T-helper 2 cell treated with Interferon-gamma antibody and Interleukin-4, amounts not matched to agents 5 μg/mL and 100 μg/mL, for 36 hours (primary cell): ENCODE measurements around the gene FGFR3.

ENCODE experiments used
- DNase-seq: peaks from one replicate; pipeline ENCODE4 v3.0.0; 2021; ENCODE audit warnings: low spot score
- H3K27ac Mint-ChIP-seq: one replicate; pipeline ENCODE4 v1.8.0; 2021; ENCODE audit warnings: mild to moderate bottlenecking, mixed read lengths
- H3K27me3 Mint-ChIP-seq: one replicate; pipeline ENCODE4 v1.8.0; 2021; ENCODE audit warnings: low read depth, mixed read lengths
- H3K36me3 Mint-ChIP-seq: one replicate; pipeline ENCODE4 v1.8.0; 2021; ENCODE audit warnings: low read depth, mixed read lengths
- H3K4me1 Mint-ChIP-seq: one replicate; pipeline ENCODE4 v1.8.0; 2021; ENCODE audit warnings: low read depth, mixed read lengths
- H3K4me3 Mint-ChIP-seq: one replicate; pipeline ENCODE4 v1.8.0; 2022; ENCODE audit warnings: mild to moderate bottlenecking, moderate library complexity, mixed read lengths
- H3K9me3 Mint-ChIP-seq: one replicate; pipeline ENCODE4 v1.8.0; 2021; ENCODE audit warnings: mixed read lengths

Gene FGFR3

DNA sequence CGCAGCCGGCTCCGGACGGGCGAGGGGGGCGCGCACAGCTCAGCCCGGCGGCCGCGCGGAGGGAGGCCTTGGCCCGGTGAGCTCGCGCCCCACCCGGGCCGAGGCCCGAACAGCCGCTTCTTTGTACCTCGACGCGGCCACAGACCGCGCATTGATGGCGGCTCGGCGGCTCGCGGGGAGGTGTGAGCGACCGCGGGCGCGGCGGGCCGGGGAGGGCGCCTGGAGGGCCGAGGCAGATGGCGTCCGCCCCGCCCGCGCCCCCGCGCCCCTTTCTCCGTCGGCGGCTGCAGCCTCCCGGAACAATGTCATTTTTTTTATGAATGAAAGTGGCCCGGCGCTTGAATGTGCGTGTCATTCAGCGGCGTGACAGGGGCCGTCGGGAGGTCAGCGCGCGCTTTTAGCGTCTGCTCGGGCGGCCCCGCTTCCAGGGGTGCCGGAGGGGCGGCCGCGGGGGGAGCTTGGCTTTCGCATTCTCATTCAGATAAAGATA, 1.8 kb downstream of the FGFR3 start:
- H3K4me3 Mint-ChIP-seq: no peak overlapping the region
- DNase-seq: no peak
- no peak overlapping the region for H3K27ac Mint-ChIP-seq
- H3K9me3 Mint-ChIP-seq: no peaks in the 10 kb centered on the region
- no peaks in the 10 kb centered on the region for H3K36me3 Mint-ChIP-seq
- H3K27me3 Mint-ChIP-seq: peaks cover 31% of the 10 kb centered on the region
- H3K4me1 Mint-ChIP-seq: no peaks in the 10 kb centered on the region

DNA sequence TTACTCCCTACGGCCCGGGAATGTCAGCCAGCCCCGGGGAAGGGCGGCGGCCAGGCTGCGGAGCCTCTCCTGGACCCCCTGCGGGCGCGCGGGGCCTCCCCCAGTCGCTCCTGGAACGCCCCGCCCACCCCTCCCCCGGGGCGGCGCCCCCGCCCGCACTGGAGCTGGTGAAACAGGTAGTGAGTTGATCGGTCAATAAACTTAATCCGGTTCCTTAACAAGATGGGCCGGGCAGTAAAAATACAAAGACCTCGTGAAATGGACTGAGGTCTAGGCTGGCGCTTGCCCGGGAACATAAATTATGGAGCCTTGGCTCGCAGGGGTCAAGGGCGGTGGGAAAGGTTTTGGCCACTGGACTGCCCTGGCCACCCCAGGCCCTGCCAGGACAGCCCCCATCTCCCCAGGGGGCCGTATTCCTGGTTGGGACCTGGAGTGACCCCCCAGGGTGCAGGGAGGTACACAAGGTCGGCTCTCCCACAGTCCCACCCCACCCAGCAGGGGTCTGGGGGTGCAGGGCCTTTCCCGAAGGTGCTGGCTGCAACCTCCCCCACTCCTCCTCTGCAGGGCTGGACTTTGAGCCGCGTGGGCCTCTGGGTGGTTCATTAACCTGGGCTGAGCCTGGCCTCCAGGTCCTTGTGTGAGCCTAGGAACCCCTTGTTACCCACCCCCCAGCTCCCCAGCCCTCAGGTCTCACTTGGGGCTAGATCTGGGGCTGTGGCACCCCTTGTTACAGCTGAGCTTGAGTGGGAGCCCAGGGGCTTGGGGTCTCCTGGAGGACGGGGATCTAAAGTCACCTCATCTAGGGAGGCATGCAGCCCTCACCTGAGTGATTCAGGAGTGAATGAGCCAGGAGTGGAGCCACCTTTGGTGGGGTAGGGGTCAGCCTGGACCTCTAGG, 2.5 kb downstream of the FGFR3 start:
- peaks cover 29% of the 10 kb centered on the region for H3K27me3 Mint-ChIP-seq
- no peak overlapping the region for H3K27ac Mint-ChIP-seq
- H3K4me3 Mint-ChIP-seq: no peak overlapping the region
- H3K4me1 Mint-ChIP-seq: no peaks in the 10 kb centered on the region
- no peaks in the 10 kb centered on the region for H3K9me3 Mint-ChIP-seq
- DNase-seq: no peak
- H3K36me3 Mint-ChIP-seq: no peaks in the 10 kb centered on the region

DNA sequence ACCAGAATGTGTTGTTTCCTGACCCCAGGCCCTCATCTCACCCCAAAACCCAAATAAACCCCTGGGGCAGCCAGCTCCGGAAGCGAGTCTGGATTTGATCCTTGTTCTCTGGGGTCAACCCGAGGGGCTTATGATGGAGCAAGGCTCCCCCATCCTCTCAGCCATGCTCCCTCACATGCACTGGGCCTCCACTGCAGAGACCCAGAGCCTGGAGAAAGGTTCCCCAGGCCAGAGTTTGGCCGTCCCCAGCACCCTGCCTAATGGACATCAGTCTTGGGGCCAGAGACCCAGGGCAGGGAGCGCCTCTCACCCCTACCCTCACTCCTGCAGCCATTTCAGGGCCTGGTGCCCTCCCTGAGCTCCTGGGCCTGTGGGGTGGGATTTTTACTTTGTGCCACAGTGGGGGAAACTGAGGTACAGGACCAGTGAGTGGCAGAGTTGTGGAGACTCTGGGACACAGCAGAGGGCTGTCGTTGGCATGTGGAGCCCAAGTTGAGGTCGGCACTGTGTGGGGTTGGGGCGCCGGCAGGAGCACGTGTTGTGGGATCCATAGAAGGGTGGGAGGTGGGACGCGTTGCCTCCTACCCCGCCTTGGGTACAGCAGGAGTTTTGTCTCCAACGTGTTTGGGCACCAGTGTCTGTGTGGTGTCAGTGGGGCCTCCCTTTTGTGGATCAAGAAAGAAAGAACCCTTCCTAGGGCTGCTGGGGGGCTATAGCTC, 3.6 kb downstream of the FGFR3 start:
- Mint-ChIP-seq H3K4me1 (no peaks in the 10 kb centered on the region), H3K36me3 (no peaks in the 10 kb centered on the region), H3K9me3 (no peaks in the 10 kb centered on the region), H3K27ac (no peak overlapping the region), H3K27me3 (peaks cover 19% of the 10 kb centered on the region), H3K4me3 (no peak overlapping the region)
- DNase-seq: no peak

DNA sequence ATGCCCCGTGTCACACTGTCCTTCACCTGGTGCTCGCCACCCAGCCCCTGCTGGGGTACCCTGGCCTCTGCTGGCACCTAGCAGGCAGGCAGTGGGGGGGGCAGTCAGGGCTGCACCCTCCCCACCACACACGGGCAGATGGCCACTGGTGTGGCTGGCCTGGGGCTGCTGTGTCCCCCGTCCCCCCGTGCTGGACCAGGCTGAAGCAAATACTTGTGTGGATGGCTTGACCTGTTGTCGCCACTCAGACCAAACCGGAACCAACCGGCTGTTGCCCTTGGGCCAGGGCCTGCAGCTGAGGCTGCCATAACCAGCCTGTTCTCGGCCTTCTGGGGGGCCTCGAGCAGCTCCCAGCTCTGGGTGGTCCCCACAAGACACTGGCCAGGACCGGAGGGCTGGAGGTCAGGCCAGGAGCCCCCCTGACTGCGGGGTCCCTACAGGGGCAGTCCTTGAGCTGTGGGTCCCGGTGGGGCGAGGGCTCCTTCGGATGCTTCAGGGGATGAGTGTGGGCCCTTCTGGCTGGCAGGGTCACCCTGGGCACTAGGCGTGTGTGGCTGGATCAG, 4.3 kb downstream of the FGFR3 start:
- H3K4me1 Mint-ChIP-seq: no peaks in the 10 kb centered on the region
- H3K27me3 Mint-ChIP-seq: peaks cover 16% of the 10 kb centered on the region
- H3K27ac Mint-ChIP-seq: no peak overlapping the region
- DNase-seq: no peak
- no peaks in the 10 kb centered on the region for H3K36me3 Mint-ChIP-seq
- H3K9me3 Mint-ChIP-seq: no peaks in the 10 kb centered on the region
- no peak overlapping the region for H3K4me3 Mint-ChIP-seq

DNA sequence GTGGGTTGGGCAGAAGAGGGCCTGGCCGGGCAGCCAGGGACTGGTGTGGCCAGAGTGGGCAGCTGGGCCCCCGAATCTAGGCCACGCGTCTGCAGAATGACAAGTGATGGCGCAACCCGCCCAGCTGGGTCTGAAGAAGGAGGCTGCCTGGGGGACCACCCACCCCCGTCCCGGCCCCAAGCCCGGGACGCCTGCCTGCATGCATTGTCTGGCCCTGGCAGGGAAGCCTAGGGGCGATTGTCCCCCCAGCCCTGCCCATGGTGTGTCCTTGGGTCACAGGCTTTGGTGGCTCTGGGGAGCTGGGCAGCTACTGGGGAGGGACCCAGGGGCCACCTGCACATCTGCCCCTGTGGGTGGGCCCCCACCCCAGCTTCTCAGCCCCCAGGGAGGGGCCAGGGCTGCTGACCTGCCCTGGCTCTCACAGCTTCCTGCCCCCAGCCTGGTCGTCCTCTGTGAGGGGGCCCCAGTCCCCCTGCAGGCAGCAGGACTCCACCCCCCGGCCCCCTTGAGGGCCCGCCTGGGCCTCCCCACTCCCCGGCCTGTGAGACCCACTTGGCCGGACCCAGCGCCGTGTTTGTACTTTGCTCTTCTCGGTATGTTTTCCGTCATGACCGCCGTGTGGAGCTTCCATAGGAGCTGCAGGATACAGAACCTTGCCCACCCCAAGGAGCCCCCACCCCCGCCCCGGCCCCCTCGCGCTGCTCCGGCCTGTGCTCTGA, 4.9 kb downstream of the FGFR3 start:
- Mint-ChIP-seq H3K27me3 (peaks cover 14% of the 10 kb centered on the region), H3K4me3 (no peak overlapping the region), H3K9me3 (no peaks in the 10 kb centered on the region), H3K4me1 (no peaks in the 10 kb centered on the region), H3K36me3 (no peaks in the 10 kb centered on the region), H3K27ac (no peak overlapping the region)
- DNase-seq: no peak

DNA sequence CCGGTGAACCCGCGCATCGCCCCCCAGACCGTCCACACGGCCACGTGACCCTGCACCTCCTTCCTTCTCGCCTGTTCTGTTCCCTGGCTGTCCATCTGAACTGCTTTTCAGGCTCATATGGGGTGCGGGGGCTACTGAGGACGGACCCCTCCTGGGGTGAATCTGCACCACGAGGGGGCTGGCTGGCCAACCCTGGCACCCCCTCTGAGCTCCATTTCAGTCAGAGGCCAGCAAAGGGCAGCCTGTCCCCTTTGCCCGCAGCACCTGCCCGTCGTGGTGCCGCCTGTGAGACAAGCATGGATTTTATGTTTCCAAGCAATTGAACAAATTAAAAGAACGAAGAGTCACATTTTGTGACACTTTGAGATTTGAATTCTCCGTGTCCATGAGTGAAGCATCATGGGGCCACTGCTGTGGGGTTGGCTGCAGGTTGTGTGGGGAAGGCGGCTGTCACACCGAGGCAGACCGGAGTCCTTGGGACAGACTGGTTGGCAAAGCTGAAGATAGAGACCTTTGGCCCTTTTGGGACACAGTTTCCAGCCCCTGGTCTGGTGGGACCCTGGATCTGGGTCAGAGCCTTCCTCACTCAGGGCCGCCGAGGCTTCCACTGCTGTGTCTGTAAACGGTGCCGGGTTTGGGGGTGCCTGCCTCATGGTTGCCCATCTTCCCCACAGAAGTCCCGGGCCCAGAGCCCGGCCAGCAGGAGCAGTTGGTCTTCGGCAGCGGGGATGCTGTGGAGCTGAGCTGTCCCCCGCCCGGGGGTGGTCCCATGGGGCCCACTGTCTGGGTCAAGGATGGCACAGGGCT, 5.7 kb downstream of the FGFR3 start:
- no peak for DNase-seq
- no peak overlapping the region for H3K27ac Mint-ChIP-seq
- H3K4me1 Mint-ChIP-seq: no peaks in the 10 kb centered on the region
- H3K36me3 Mint-ChIP-seq: no peaks in the 10 kb centered on the region
- peaks cover 14% of the 10 kb centered on the region for H3K27me3 Mint-ChIP-seq
- no peak overlapping the region for H3K4me3 Mint-ChIP-seq
- no peaks in the 10 kb centered on the region for H3K9me3 Mint-ChIP-seq

DNA sequence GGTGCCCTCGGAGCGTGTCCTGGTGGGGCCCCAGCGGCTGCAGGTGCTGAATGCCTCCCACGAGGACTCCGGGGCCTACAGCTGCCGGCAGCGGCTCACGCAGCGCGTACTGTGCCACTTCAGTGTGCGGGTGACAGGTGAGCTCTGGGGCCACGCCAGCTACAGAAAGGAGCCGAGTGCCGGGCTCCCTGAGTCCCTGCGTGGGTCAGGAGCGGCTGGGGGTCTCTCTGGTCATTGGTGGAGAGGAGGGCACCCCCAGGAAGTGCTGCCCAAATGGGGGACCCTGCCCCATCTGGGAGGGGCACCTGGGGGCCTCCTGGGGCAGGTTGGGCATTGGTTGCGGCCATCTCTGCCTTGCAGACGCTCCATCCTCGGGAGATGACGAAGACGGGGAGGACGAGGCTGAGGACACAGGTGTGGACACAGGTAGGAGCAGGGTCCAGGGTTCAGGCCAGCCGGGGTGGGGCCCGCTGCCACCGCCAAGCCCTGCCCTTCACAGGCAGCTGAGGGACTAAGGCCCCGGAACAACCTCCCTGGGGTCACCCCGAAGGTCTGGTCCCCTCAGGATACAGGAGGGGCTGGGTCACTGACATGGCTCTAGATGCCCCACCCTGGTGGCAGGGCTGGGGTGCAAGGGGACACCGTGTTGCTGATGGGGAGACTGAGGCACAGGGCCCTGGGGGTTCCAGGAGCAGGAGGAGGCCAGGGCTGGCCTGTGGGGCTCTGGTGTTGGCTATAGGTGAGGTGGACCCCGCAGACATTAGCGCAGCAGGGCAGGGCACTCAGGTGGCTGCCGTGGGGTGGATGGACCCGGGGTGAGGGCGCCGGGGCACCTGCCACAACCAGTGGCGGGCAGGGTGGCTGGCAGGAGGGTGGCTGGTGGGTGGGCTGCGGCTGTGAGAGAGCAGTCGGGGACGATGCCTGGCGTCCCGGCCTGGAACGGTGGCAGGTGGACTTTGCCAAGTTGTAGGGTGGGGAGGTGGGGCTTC, 6.6 kb downstream of the FGFR3 start:
- Mint-ChIP-seq H3K9me3 (no peaks in the 10 kb centered on the region), H3K36me3 (no peaks in the 10 kb centered on the region), H3K4me3 (no peak overlapping the region), H3K4me1 (no peaks in the 10 kb centered on the region), H3K27ac (no peak overlapping the region), H3K27me3 (peaks cover 12% of the 10 kb centered on the region)
- DNase-seq: no peak

DNA sequence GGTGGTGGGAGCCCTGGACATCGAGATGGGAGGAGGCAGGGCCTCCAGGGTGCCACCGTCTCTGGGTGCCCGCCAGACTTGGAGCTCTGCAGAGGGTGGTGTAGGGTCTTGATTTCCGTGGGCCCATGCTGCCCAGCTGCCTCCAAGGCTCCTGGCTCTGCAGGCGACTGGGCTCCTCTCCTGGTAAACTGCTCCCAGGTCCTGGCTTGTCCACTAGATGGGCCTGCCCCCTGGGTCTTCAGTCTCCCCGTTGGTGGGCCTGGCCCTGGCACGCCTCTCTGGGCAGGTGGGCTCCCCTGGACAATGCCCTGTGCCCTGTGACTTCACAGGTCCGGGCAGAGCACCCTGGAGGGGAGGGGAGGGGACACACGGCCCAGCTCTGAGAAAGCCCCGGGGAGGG, 7.7 kb downstream of the FGFR3 start:
- DNase-seq: no peak
- Mint-ChIP-seq H3K4me3 (no peak overlapping the region), H3K27ac (no peak overlapping the region), H3K9me3 (no peaks in the 10 kb centered on the region), H3K27me3 (peaks cover 11% of the 10 kb centered on the region), H3K4me1 (no peaks in the 10 kb centered on the region), H3K36me3 (no peaks in the 10 kb centered on the region)

DNA sequence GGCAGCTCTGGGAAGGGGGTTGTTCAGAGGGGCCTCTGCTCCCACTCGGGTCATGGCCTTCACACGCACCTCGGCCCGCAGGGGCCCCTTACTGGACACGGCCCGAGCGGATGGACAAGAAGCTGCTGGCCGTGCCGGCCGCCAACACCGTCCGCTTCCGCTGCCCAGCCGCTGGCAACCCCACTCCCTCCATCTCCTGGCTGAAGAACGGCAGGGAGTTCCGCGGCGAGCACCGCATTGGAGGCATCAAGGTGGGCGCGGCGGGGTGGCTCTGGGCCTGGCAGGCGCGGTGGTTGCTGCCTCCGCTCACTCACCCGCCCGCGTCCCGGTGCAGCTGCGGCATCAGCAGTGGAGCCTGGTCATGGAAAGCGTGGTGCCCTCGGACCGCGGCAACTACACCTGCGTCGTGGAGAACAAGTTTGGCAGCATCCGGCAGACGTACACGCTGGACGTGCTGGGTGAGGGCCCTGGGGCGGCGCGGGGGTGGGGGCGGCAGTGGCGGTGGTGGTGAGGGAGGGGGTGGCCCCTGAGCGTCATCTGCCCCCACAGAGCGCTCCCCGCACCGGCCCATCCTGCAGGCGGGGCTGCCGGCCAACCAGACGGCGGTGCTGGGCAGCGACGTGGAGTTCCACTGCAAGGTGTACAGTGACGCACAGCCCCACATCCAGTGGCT, 8.3 kb downstream of the FGFR3 start:
- no peak for DNase-seq
- H3K9me3 Mint-ChIP-seq: no peaks in the 10 kb centered on the region
- H3K4me3 Mint-ChIP-seq: no peak overlapping the region
- peaks cover 5% of the 10 kb centered on the region for H3K27me3 Mint-ChIP-seq
- no peak overlapping the region for H3K27ac Mint-ChIP-seq
- no peaks in the 10 kb centered on the region for H3K36me3 Mint-ChIP-seq
- H3K4me1 Mint-ChIP-seq: no peaks in the 10 kb centered on the region

DNA sequence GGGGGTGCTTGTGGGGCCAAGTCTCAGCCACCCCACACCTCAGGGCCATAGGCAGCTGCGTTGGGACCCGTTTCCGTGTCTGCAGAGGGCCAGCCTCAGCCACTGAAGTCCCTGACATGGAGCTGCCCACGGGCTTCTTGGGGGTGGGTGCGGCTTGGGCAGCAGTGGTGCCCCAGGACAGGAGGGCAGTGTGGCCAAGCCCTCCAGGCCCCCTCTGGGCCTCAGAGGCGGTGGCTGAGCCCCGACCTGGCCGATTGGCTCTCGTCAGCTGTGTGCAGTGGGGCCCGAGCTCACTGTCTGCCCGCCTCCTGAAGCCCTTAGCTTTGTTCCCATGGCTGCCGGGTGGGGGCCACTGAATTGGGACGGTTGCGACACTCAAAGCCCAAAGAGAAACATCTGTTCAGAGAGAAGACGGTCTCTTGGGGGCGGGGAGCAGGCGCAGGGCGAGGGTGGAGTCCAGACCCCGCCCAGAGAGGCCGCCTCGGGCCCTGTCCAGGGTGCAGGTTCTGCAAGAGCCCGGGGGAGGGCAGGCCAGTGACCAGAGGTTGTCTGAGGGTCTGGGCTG, 9.1 kb downstream of the FGFR3 start:
- DNase-seq: no peak
- Mint-ChIP-seq H3K9me3 (no peaks in the 10 kb centered on the region), H3K4me1 (no peaks in the 10 kb centered on the region), H3K4me3 (no peak overlapping the region), H3K27me3 (no peaks in the 10 kb centered on the region), H3K36me3 (no peaks in the 10 kb centered on the region), H3K27ac (no peak overlapping the region)

DNA sequence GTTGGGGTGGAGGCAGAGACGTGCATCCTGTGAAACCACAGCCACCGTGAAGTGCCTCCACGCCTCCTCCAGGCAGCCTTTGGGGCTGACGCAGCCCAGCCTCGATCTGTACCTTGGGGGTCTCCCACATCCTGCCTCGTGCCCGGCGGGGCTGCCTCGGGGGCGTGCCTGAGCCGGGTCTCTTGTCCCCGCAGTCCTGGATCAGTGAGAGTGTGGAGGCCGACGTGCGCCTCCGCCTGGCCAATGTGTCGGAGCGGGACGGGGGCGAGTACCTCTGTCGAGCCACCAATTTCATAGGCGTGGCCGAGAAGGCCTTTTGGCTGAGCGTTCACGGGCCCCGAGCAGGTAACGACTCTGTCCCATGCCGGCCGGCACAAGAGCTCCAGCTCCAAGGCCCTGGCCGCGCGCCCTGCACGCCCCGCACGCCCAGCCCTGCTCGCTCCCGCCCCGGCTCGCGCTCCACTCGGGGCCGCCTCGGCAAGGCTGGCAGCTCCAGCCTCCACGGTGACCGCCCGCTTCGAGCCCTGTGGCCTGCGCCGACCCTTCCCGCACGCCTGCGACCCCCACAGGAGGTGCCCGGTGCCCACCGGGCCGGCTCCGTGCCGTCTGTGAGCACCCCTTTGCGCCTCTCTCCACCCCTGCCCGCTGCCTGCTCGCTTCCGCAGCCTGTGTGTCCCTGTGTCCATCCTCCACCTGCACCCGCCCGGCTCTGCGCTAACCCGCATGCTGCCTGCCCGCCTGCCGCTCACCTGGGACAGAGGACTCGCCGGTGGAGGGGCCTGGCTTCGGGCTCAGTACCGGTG, 9.8 kb downstream of the FGFR3 start:
- no peaks in the 10 kb centered on the region for H3K27me3 Mint-ChIP-seq
- H3K36me3 Mint-ChIP-seq: no peaks in the 10 kb centered on the region
- no peaks in the 10 kb centered on the region for H3K9me3 Mint-ChIP-seq
- no peak for DNase-seq
- H3K4me3 Mint-ChIP-seq: no peak overlapping the region
- H3K27ac Mint-ChIP-seq: no peak overlapping the region
- no peaks in the 10 kb centered on the region for H3K4me1 Mint-ChIP-seq
